DND-41 (cell line): ENCODE results near the gene SH3BP2.

Source experiments
- ATAC-seq: fragments of 200-7000 bp; cut with Tn5 transposase; 3 replicates; pipeline ENCODE4 v1.9.1; 2021; ENCODE audit warnings: low read depth; ENCODE audit not compliant: insufficient read depth
- DNase-seq: peaks from one replicate; pipeline ENCODE4 v3.0.0-alpha.2; 2020
- H2AFZ ChIP-seq: 2 replicates; pipeline ENCODE4 v1.6.0; 2012; ENCODE audit warnings: low read depth, low read length
- H3K27ac ChIP-seq: 2 replicates; pipeline ENCODE4 v1.5.1; 2012; ENCODE audit warnings: low read length, inconsistent platforms
- H3K27me3 ChIP-seq: fragments of 200-600 bp; sonication (generic); 2 replicates; pipeline ENCODE4 v1.6.0; 2012; ENCODE audit warnings: low read length, mild to moderate bottlenecking, inconsistent platforms; ENCODE audit not compliant: insufficient read depth, poor library complexity
- H3K36me3 ChIP-seq: 2 replicates; pipeline ENCODE4 v1.5.1; 2012; ENCODE audit warnings: low read length, inconsistent platforms; ENCODE audit not compliant: insufficient read depth
- H3K4me1 ChIP-seq: 2 replicates; pipeline ENCODE4 v1.5.1; 2012; ENCODE audit warnings: mild to moderate bottlenecking, low read length; ENCODE audit not compliant: insufficient read depth
- H3K4me2 ChIP-seq: 2 replicates; pipeline ENCODE4 v1.6.0; 2012; ENCODE audit warnings: mild to moderate bottlenecking, moderate library complexity, low read length, inconsistent platforms; ENCODE audit not compliant: insufficient read depth
- H3K4me3 ChIP-seq, 2 experiments: fragments of 200-600 bp in 1 of 2; shearing (Covaris generic) in 1 of 2; 2 replicates each; pipeline ENCODE4 v1.5.1; 2012 to 2016; ENCODE audit warnings: inconsistent platforms in 2 of 2, low read length in 2 of 2, mild to moderate bottlenecking in 2 of 2, low read depth in 1 of 2, moderate library complexity in 1 of 2
- H3K79me2 ChIP-seq: 2 replicates; pipeline ENCODE4 v1.6.0; 2012; ENCODE audit warnings: low read length, inconsistent platforms; ENCODE audit not compliant: insufficient read depth
- H3K9ac ChIP-seq: 2 replicates; pipeline ENCODE4 v1.6.0; 2012; ENCODE audit warnings: low read depth, mild to moderate bottlenecking, inconsistent platforms, low read length, moderate library complexity
- H3K9me3 ChIP-seq: 2 replicates; pipeline ENCODE4 v1.5.1; 2012; ENCODE audit warnings: low read length, moderate library complexity, mild to moderate bottlenecking, inconsistent platforms; ENCODE audit not compliant: insufficient read depth, severe bottlenecking
- H4K20me1 ChIP-seq: 2 replicates; pipeline ENCODE4 v1.6.0; 2012; ENCODE audit warnings: low read length; ENCODE audit not compliant: insufficient read depth
- EZH2 ChIP-seq: IDR thresholded peaks from 3 replicates; pipeline ENCODE4 v1.6.1; 2012; ENCODE audit warnings: borderline replicate concordance, low read depth, mild to moderate bottlenecking, moderate library complexity, low read length, inconsistent platforms; ENCODE audit not compliant: severe bottlenecking
- TF ChIP-seq, protein P1 (sequence below): IDR thresholded peaks from 2 replicates; pipeline ENCODE4 v1.5.1; 2012; ENCODE audit warnings: borderline replicate concordance, low read length, moderate library complexity, mild to moderate bottlenecking; ENCODE audit not compliant: poor library complexity, severe bottlenecking; ENCODE audit errors: extremely low read depth

The SH3BP2 gene

DNA sequence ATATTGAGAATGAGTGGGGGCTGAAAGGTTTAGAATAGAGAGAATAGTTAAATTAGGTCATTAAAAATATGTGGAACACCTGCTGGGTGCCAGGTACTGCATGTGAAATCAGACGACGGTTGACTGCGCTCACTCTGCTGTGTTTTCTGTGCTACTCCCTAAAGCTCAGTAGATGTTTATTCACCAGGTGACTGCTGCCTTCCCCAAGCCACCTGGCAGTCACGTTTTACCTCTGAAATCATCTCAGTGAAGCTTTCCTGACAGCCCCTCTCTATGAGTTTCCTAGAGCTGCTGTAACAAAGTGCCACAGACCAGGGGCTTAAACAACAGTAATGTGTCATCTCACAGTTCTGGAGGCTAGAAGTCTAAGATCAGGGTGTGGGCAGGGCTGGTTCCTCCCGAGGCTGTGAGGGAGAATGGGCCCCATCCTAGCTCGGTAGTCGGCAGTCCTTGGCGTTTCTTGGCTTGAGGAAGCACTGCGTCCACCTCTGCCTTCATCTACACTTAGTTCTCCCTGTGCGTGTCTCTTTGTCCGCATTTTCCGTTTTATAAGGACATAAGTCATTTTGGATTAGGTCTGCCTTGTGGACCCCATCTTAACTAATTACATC lies 76.1 kb downstream of the SH3BP2 start:
- no peaks in the 10 kb centered on the region for H3K9me3 ChIP-seq
- H3K9ac ChIP-seq: no peak overlapping the region
- peaks cover 63% of the 10 kb centered on the region for H4K20me1 ChIP-seq
- no peaks in the 10 kb centered on the region for H3K4me1 ChIP-seq
- DNase-seq: no peak
- no peak overlapping the region for H2AFZ ChIP-seq
- ATAC-seq: no peak
- H3K79me2 ChIP-seq: peaks cover 99% of the 10 kb centered on the region
- no peaks in the 10 kb centered on the region for H3K36me3 ChIP-seq
- no peaks in the 10 kb centered on the region for H3K27me3 ChIP-seq
- no peak overlapping the region for H3K27ac ChIP-seq
- no peak overlapping the region for H3K4me3 ChIP-seq
- H3K4me2 ChIP-seq: no peak overlapping the region
- TF ChIP-seq, protein P1, sequence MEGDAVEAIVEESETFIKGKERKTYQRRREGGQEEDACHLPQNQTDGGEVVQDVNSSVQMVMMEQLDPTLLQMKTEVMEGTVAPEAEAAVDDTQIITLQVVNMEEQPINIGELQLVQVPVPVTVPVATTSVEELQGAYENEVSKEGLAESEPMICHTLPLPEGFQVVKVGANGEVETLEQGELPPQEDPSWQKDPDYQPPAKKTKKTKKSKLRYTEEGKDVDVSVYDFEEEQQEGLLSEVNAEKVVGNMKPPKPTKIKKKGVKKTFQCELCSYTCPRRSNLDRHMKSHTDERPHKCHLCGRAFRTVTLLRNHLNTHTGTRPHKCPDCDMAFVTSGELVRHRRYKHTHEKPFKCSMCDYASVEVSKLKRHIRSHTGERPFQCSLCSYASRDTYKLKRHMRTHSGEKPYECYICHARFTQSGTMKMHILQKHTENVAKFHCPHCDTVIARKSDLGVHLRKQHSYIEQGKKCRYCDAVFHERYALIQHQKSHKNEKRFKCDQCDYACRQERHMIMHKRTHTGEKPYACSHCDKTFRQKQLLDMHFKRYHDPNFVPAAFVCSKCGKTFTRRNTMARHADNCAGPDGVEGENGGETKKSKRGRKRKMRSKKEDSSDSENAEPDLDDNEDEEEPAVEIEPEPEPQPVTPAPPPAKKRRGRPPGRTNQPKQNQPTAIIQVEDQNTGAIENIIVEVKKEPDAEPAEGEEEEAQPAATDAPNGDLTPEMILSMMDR: no peak
- TF ChIP-seq EZH2: no peak

DNA sequence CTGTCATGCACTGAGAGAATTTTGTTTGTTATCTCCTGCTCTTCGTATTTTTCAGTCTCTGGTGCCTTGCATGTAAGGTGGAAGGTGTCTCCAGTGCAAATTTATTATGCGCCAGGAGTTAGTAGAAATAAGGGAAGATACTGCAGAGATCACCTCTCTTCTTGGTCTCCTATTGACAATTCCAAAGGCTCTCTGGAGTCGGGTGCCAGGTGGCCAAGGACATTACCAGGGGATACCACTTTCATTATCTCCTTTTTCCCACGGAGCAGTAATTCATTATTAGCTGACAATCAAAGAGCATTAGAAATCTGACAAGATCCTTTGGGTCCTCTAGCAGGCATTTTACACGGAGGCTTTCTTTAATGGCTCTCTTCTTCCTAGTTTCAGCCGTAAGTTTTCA lies 76.8 kb downstream of the SH3BP2 start:
- no peak for DNase-seq
- Histone ChIP-seq H3K4me1 (no peaks in the 10 kb centered on the region), H3K27me3 (no peaks in the 10 kb centered on the region), H3K79me2 (peaks cover 99% of the 10 kb centered on the region), H3K27ac (no peak overlapping the region), H3K9ac (no peak overlapping the region), H3K36me3 (no peaks in the 10 kb centered on the region), H4K20me1 (peaks cover 61% of the 10 kb centered on the region), H3K9me3 (no peaks in the 10 kb centered on the region), H3K4me3 (no peak overlapping the region), H3K4me2 (no peak overlapping the region), H2AFZ (no peak overlapping the region)
- ATAC-seq: no peak
- TF ChIP-seq EZH2: no peak
- TF ChIP-seq, protein P1: no peak

DNA sequence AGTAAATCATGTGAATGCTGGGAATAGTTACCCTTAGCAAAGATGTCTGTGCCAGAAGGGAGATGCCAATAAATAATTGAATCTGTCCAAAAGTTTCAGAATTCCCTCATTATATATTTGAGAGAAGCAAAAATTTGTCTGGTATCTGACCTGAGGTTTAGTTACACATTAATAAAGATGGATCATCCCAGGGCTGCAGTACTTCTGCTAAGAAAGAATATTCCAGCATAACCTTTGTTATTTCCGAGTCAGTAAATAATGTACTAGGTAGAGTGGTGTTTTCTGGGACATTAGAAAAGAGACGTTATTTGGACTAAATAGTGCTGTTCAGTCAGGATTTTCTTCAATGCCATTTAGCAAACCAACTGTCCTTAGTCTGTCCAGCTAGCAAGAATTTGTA lies 77.2 kb downstream of the SH3BP2 start:
- TF ChIP-seq, protein P1: no peak
- no peak for TF ChIP-seq EZH2
- H3K79me2 ChIP-seq: peaks cover 99% of the 10 kb centered on the region
- H3K9me3 ChIP-seq: no peaks in the 10 kb centered on the region
- no peak overlapping the region for H3K9ac ChIP-seq
- ATAC-seq: no peak
- H2AFZ ChIP-seq: no peak overlapping the region
- DNase-seq: no peak
- peaks cover 62% of the 10 kb centered on the region for H4K20me1 ChIP-seq
- no peak overlapping the region for H3K4me3 ChIP-seq
- no peak overlapping the region for H3K4me2 ChIP-seq
- H3K36me3 ChIP-seq: peaks cover under 1% of the 10 kb centered on the region; the same call in 1 of the 2 replicates
- no peak overlapping the region for H3K27ac ChIP-seq
- no peaks in the 10 kb centered on the region for H3K4me1 ChIP-seq
- no peaks in the 10 kb centered on the region for H3K27me3 ChIP-seq

DNA sequence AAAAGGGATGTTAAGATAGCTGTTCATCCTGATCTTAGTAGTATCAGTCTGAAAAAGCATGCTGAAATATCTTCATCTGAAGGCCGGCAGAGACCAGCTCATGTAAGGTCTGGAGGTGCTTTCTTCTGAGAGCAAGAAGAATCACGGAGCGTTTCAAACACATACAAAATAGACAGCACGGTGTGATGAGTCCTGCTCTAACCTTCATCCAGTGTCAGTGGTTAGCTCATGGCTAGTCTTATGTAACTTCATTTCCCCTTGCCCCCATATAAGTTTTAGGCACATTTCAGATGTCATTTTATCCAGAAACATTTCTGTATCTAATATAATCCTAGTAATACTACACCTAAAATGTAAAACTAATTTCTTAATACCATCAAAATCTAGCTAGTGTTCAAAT lies 78.6 kb downstream of the SH3BP2 start:
- Histone ChIP-seq H4K20me1 (peaks cover 65% of the 10 kb centered on the region), H3K79me2 (peaks cover 96% of the 10 kb centered on the region), H3K36me3 (peaks cover 12% of the 10 kb centered on the region), H3K4me3 (no peak overlapping the region), H3K4me2 (no peak overlapping the region), H3K9me3 (no peaks in the 10 kb centered on the region), H3K4me1 (no peaks in the 10 kb centered on the region), H2AFZ (no peak overlapping the region), H3K27ac (no peak overlapping the region), H3K27me3 (no peaks in the 10 kb centered on the region), H3K9ac (no peak overlapping the region)
- TF ChIP-seq, protein P1: no peak
- no peak for TF ChIP-seq EZH2
- ATAC-seq (peak; percentile 27; the same call in 1 of the 3 replicates), DNase-seq (no peak)
